ENCODE measurements around the gene CFAP221.

CFAP221 gene

GRCh38 chr2:119641562-119642258 lies 97.5 kb downstream of the CFAP221 start:
- DNase-seq (ENCODE audit: low read depth in 2 of 3, low spot score in 2 of 3): peak; percentile 31 to 50 (median 39)

GRCh38 chr2:119644186-119644585 lies 99.9 kb downstream of the CFAP221 start:
- no peak for DNase-seq (ENCODE audit: low read depth in 2 of 3, low spot score in 2 of 3)

GRCh38 chr2:119645173-119645855 lies 101.1 kb downstream of the CFAP221 start:
- no peak for DNase-seq (ENCODE audit: low read depth in 2 of 3, low spot score in 2 of 3)

- no peak for DNase-seq (ENCODE audit: low read depth in 2 of 3, low spot score in 2 of 3)
Measured at GRCh38 chr2:119646149-119646548, 101.9 kb downstream of the CFAP221 start.

- no peak for DNase-seq (ENCODE audit: low read depth in 2 of 3, low spot score in 2 of 3)
Measured at GRCh38 chr2:119647440-119648169, 103.4 kb downstream of the CFAP221 start.

- no peak for DNase-seq (ENCODE audit: low read depth in 2 of 3, low spot score in 2 of 3)
Measured at GRCh38 chr2:119649364-119649917, 105.2 kb downstream of the CFAP221 start.

GRCh38 chr2:119650206-119650605 lies 106.0 kb downstream of the CFAP221 start:
- no peak for DNase-seq (ENCODE audit: low read depth in 2 of 3, low spot score in 2 of 3)

- DNase-seq (ENCODE audit: low read depth in 2 of 3, low spot score in 2 of 3): no peak
Measured at GRCh38 chr2:119650846-119651370, 106.7 kb downstream of the CFAP221 start.

GRCh38 chr2:119657466-119658145 lies 113.4 kb downstream of the CFAP221 start:
- DNase-seq (ENCODE audit: low read depth in 2 of 3, low spot score in 2 of 3): no peak

- DNase-seq (ENCODE audit: low read depth in 2 of 3, low spot score in 2 of 3): no peak
Measured at GRCh38 chr2:119659601-119660342, 115.5 kb downstream of the CFAP221 start.

- no peak for DNase-seq (ENCODE audit: low read depth in 2 of 3, low spot score in 2 of 3)
Measured at GRCh38 chr2:119660343-119660658, 116.1 kb downstream of the CFAP221 start.

- no peak for DNase-seq (ENCODE audit: low read depth in 2 of 3, low spot score in 2 of 3)
Measured at GRCh38 chr2:119662297-119662696, 118.0 kb downstream of the CFAP221 start.

- no peak for DNase-seq (ENCODE audit: low read depth in 2 of 3, low spot score in 2 of 3)
Measured at GRCh38 chr2:119668546-119668945, 124.3 kb downstream of the CFAP221 start.

GRCh38 chr2:119671016-119671415 lies 126.8 kb downstream of the CFAP221 start:
- DNase-seq (ENCODE audit: low read depth in 2 of 3, low spot score in 2 of 3): no peak

- DNase-seq (ENCODE audit: low read depth in 2 of 3, low spot score in 2 of 3): no peak
Measured at GRCh38 chr2:119671752-119672151, 127.5 kb downstream of the CFAP221 start.

- DNase-seq (ENCODE audit: low read depth in 2 of 3, low spot score in 2 of 3): no peak
Measured at GRCh38 chr2:119672161-119672862, 128.1 kb downstream of the CFAP221 start.

GRCh38 chr2:119673796-119674195 lies 129.5 kb downstream of the CFAP221 start:
- DNase-seq (ENCODE audit: low read depth in 2 of 3, low spot score in 2 of 3): no peak

GRCh38 chr2:119674711-119675500 lies 130.7 kb downstream of the CFAP221 start:
- no peak for DNase-seq (ENCODE audit: low read depth in 2 of 3, low spot score in 2 of 3)
